Measurements from ENCODE around the gene PRPF39.
"Not testable (repeated sequence)": the region's sequence is repeated elsewhere in the genome, so short reads cannot be mapped to it uniquely, and the experiment has no call there.

Gene PRPF39

DNA sequence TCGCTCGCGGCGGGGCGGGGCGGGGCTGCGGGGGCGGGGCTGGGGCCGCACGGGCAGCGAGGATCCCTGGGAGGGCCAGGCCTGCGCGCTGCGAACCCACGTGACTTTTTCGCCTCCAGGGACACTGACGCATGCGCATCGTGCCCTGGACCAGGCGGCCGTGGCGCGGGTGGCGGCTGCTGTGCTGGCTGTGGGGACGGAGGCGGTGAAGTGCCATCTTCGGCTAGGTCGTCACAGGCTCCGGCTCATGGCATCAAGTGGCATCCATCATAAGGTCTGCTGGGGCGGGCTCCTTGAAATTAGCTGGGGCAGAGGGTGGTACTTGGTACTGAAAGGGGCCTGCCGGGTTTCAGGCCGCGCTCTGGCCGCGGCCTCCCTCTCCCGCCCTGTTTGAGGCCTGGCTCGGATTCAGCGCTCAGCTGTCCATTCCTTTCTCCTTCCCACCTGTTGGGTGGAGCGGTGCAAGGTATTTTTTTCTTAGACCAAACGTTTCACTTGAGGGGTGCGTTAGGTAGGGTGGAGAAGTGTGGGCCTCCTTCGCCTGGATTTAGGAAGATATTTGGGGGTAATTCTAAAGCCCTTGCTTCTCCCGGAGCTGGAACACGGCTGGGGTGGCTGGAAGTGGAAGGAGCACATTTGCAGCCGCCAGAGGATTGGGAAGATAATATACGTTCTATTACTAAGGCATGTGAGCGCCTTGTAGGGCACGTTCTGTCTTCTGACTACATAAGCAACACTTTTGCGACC, at the start of gene PRPF39:
Gene PRPF39 (plus strand): TSS at position 141 of the 747 bp plus-strand sequence. CDS start 11,124 bp downstream, outside the sequence.
- peak; percentile 98 for DNase-seq

- DNase-seq, result no peak
These were observed 49.2 kb upstream of the PRPF39 start for GRCh38 chr14:45034730-45035129.

- no peak for DNase-seq
These were observed 45.7 kb upstream of the PRPF39 start for GRCh38 chr14:45038256-45038655.

DNA sequence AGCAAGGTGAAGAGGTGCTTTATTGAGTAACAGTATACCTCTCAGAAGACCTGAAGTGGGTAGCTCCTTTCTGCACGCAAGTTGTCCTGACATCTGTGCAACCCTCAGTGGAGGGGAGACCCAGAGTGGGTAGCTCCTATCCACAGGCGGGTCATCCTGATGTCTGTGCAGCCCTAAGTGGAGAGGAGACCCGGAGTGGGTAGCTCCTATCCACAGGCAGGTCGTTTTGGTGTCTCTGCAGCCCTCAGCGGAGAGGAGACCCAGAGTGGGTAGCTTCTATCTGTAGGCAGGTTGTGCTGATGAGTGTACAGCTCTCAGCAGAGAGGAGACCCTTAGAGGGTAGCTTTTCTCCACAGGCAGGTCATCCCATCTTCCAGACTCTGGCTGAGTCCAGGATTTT, 45.1 kb upstream of the PRPF39 start:
- DNase-seq, result peak; percentile 3

- DNase-seq, result no peak
These were observed 44.5 kb upstream of the PRPF39 start for GRCh38 chr14:45039390-45039789.

- no peak for DNase-seq
These were observed 42.3 kb upstream of the PRPF39 start for GRCh38 chr14:45041641-45042040.

DNA sequence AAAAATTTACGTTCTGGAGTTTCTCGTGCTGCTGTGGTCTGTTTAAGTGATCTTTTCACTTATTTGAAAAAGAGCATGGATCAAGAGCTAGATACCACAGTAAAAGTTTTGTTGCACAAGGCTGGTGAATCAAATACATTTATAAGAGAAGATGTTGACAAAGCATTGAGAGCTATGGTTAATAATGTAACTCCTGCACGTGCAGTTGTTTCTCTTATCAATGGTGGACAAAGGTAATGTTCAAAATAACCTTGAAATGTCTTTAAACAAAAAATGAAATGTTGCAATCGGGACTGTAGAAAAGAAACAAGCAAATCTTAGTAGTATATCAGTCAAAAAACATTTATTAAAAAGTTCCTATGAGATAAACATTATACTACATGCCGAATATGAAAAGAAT, 39.3 kb upstream of the PRPF39 start:
- no peak for DNase-seq

DNA sequence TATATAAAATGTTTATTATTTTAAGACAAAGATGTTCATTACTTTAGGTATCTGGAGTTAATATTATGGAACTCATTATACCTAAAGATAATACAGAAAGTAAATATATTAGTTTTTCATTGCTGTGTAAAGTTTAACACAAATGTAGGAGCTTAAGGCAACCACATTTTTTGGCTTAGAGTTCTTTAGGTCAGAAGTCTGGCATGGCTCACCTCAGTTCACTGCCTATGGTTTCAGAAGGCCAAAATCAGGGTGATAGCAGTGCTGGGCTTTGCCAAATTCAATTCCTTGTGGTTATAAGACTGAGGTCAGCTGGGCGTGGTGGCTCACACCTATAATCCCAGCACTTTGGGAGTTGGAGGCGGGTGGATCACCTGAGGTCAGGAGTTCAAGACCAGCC, 35.5 kb upstream of the PRPF39 start:
- no peak for DNase-seq

- DNase-seq, result no peak
These were observed 32.7 kb upstream of the PRPF39 start for GRCh38 chr14:45051180-45051579.

- no peak for DNase-seq
These were observed 32.0 kb upstream of the PRPF39 start for GRCh38 chr14:45051896-45052295.

DNA sequence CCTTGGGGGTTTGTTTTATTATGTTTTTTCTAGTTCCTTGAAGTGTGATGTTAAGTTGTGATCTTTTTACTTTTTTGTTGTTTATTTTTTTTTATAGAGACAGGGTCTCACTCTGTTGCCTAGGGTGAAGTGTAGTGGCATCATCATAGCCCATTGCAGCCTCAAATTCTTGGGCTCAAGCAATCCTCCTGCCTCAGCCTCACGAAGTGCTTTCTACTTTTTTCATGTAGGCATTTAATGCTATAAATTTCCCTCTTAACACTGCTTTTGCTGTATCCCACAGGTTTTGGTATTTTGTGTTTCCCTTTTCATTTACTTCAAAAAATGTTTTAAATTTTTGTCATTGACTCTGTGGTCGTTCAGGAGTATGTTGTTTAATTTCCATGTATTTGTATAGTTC, 26.6 kb upstream of the PRPF39 start:
- no peak for DNase-seq

DNA sequence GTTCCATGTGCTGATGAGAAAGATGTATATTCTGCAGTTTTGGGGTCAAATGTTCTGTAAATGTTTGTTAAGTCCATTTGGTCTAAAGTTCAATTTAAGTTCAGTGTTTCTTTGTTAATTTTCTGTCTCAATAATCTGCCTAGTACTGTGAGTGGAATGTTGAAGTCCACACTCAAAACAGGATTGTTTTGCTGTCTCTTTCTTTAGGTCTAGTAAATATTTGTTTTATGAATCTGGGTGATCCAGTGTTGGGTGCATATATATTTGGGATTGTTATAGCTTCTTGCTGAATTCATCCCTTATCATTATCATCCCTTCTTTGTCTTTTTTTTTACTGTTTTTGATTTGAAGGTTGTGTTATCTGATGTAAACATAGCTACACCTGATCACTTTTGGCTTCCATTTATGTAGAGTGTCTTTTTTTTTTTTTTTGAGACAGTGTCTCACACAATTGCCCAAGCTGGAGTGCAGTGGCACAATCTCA, 26.0 kb upstream of the PRPF39 start:
- DNase-seq, result no peak

- DNase-seq, result peak; percentile 56
These were observed 23.4 kb upstream of the PRPF39 start for GRCh38 chr14:45060551-45060950.

- no peak for DNase-seq
These were observed 18.4 kb upstream of the PRPF39 start for GRCh38 chr14:45065540-45065939.

DNA sequence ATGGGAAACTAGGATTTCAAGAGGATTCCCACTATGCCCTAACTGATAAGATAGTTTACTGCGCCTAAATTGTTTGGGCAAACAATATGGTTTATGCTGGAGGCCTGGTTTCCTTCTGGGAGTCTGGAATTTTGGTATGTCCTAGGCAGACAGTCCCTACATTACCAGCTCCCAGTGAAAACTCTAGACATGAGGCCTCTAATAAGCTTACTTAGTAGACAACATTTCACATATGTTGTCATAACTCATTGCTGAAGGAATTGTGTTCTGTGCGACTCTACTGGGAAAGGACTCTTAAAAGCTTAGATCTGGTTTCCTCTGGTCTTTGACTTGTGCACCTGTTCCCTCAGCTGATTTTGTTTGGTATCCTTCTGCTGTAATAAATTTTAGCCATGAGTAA, 18.0 kb upstream of the PRPF39 start:
- no peak for DNase-seq

DNA sequence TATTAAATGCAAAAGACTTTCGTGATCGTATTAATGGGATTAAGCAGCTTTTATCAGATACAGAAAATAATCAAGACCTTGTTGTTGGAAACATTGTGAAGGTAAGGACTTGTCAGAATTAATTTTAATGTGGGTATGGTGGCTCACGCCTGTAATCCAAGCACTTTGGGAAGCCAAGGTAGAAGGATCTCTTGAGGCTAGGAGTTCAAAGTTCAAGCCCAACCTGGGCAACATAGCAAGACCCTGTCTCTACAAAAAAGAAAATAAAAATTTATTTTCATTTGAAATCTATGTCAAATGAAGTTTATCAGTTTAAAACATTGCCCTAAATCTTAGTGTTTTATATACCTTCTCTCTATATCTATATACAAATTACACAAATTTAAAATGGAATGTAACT, 17.2 kb upstream of the PRPF39 start:
- DNase-seq, result no peak

- no peak for DNase-seq
These were observed 15.5 kb upstream of the PRPF39 start for GRCh38 chr14:45068396-45068795.

- peak; percentile 23 for DNase-seq
These were observed 13.7 kb upstream of the PRPF39 start for GRCh38 chr14:45070215-45070614.

DNA sequence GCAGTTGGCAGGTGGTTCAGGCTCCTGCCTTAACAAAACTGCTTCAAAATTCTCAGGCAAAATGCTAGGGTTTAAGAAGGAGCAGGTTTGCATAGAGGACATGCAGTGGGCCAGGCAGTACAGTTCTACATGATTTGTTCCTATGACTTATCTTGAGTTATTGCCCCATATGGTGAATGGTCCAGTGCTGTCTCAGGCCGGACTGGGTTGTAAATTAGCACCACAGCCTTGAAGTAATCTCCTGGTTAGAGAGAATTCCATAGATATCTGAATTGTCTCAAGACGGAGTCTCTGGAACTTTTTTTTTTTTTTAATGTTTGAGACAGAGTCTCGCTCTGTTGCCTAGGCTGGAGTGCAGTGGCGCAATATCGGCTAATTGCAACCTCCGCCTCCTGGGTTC, 11.8 kb upstream of the PRPF39 start:
- DNase-seq, result no peak

DNA sequence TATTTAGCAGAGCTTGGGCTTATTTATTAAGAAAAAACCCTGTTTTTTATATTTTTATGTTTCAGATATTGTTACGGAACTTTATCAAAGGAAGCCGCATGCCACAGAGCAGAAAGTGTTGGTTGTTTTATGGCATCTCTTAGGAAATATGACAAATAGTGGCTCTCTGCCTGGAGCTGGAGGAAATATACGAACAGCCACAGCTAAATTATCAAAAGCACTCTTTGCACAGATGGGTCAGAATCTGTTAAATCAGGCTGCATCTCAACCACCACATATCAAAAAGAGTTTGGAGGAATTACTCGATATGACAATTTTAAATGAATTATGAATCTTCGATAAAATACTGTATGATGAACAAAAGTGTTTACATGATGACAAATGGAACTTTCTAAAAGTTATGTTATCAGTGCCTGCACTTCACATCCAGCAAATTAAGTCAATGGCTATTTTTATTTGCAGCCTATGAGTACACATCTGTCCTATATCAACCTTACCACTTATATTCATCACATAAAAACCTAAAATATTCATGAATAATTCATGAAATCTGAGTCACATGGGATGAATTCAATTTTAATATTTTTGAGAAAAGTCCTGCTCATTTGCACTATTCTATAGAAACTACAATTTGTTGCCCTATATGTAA, 10.6 kb upstream of the PRPF39 start:
- DNase-seq, result no peak

- DNase-seq, result no peak
These were observed 5.6 kb upstream of the PRPF39 start for GRCh38 chr14:45078323-45078722.

DNA sequence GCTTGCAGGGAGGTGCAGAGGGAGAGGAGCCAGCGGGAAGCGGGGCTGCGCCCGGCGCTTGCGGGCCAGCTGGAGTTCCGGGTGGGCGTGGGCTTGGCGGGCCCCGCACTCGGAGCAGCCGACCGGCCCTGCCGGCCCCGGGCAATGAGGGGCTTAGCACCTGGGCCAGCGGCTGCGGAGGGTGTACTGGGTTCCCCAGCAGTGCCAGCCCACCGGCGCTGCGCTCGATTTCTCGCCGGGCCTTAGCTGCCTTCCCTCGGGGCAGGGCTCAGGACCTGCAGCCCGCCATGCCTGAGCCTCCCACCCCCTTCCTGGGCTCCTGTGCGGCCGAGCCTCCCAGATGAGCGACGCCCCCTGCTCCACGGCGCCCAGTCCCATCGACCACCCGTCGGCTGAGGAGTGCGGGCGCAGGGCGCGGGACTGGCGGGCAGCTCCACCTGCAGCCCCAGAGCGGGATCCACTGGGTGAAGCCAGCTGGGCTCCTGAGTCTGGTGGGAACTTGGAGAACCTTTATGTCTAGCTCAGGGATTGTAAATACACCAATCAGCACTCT, 3.4 kb upstream of the PRPF39 start:
- not testable (repeated sequence) for DNase-seq

DNA sequence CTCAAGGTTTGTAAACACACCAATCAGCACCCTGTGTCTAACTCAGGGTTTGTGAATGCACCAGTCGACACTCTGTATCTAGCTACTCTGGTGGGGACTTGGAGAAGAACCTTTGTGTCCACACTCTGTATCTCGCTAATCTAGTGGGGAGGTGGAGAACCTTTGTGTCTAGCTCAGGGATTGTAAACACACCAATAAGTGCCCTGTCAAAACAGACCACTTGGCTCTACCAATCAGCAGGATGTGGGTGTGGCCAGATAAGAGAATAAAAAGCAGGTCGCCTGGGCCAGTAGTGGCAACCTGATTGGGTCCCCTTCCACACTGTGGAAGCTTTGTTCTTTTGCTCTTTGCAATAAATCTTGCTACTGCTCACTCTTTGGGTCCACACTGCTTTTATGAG, 2.8 kb upstream of the PRPF39 start:
- peak; percentile 22 for DNase-seq

- DNase-seq, result no peak
These were observed 1.5 kb upstream of the PRPF39 start for GRCh38 chr14:45082420-45082819.

Measured in hematopoietic multipotent progenitor cell treated with erythropoietin and hydrocortisone succinate and interleukin-3 and kit ligand, for 4 days (in vitro differentiated cells).